K562 treated with DMSO at 1 percent for 48 hours (cell line): Measurements from ENCODE around the gene TAF11L3. TPM values are rescaled to one million over a fixed set of nuclear protein-coding genes. Genes with fewer than 3 reads are reported as not detected.

Experiments used
- total RNA-seq: library from RNA; unstranded; fragments of 300-600 nt; gene quantifications from 2 replicates; pipeline ENCODE4 v1.2.3, GENCODE V29; 2022; ENCODE audit warnings: low replicate concordance; ENCODE audit errors: extremely low read depth

Gene TAF11L3
- not detected in 2 replicates for total RNA-seq

DNA sequence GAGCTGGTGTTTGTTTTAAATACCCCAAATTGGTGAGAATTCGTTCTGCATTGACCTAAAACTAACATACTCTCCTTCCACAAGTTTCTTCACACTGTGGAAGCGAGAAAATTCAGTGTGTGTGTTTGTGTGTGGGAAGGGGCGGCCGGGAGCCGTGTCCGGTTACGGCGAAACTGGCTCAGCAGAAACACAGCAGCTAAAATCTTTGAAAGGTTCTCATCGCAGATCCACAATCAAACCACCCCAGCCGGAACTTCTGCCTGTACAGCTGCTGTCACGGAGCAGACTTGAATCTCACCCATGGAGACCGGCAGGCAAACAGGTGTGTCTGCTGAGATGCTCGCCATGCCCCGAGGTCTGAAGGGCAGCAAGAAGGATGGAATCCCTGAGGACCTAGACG lies at the start of gene TAF11L3:
Gene TAF11L3 (plus strand): TSS at position 301 of the 400 bp plus-strand sequence.

DNA sequence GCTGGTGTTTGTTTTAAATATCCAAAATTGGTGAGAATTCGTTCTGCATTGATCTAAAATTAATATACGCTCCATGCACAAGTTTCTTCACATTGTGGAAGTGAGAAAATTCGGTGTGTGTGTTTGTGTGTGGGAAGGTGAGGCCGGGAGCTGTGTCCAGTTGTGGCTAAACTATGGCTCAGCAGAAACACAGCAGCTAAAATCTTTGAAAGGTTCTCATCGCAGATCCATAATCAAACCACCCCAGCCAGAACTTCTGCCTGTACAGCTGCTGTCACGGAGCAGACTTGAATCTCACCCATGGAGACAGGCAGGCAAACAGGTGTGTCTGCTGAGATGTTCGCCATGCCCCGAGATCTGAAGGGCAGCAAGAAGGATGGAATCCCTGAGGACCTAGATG lies 20.2 kb upstream of the TAF11L3 start, which contains the start of gene TAF11L2:
Gene TAF11L2 (plus strand): TSS at position 301 of the 400 bp plus-strand sequence.

DNA sequence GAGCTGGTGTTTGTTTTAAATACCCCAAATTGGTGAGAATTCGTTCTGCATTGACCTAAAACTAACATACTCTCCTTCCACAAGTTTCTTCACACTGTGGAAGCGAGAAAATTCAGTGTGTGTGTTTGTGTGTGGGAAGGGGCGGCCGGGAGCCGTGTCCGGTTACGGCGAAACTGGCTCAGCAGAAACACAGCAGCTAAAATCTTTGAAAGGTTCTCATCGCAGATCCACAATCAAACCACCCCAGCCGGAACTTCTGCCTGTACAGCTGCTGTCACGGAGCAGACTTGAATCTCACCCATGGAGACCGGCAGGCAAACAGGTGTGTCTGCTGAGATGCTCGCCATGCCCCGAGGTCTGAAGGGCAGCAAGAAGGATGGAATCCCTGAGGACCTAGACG lies 3.3 kb downstream of the TAF11L3 start, which contains the start of gene TAF11L4:
Gene TAF11L4 (plus strand): TSS at position 301 of the 400 bp plus-strand sequence.

GRCh38 chr5:17524935-17525334 lies 6.8 kb downstream of the TAF11L3 start, which contains the start of gene TAF11L5:
Gene TAF11L5, plus strand, starts transcription at chr5:17525235.

GRCh38 chr5:17528369-17528768 lies 10.2 kb downstream of the TAF11L3 start, which contains the start of gene TAF11L6:
Gene TAF11L6, plus strand, starts transcription at chr5:17528669.

Other genes with a start within 250 kb of the TAF11L3 start
- not detected in 2 replicates for gene TAF11L2, start 20.1 kb upstream of the TAF11L3 start, total RNA-seq
- not detected in 2 replicates for gene TAF11L4, start 3.4 kb downstream of the TAF11L3 start, total RNA-seq
- gene TAF11L5, start 6.9 kb downstream of the TAF11L3 start, total RNA-seq, result not detected in 2 replicates
- not detected in 2 replicates for gene TAF11L6, start 10.3 kb downstream of the TAF11L3 start, total RNA-seq
- not detected in 2 replicates for gene TAF11L7, start 67.4 kb downstream of the TAF11L3 start, total RNA-seq
- not detected in 2 replicates for gene TAF11L8, start 72.6 kb downstream of the TAF11L3 start, total RNA-seq
- not detected in 2 replicates for gene TAF11L9, start 76.0 kb downstream of the TAF11L3 start, total RNA-seq
- gene TAF11L10, start 79.5 kb downstream of the TAF11L3 start, total RNA-seq, result not detected in 2 replicates
- not detected in 2 replicates for gene TAF11L11, start 85.8 kb downstream of the TAF11L3 start, total RNA-seq
- not detected in 2 replicates for gene TAF11L12, start 92.0 kb downstream of the TAF11L3 start, total RNA-seq
- gene TAF11L13, start 113.7 kb downstream of the TAF11L3 start, total RNA-seq, result not detected in 2 replicates
- gene TAF11L14, start 116.1 kb downstream of the TAF11L3 start, total RNA-seq, result not detected in 2 replicates